Tibial nerve (tissue), 4 donors: ENCODE measurements around the gene TOX2.

ENCODE experiments used
- CTCF ChIP-seq, 5 experiments: fragments of 200-600 bp in 3 of 5; fragments of 450-650 bp in 2 of 5; sonication (generic) in 3 of 5; IDR thresholded peaks; one replicate each; pipeline ENCODE4 v1.5.1; 2016 to 2019; ENCODE audit warnings: antibody characterized with exemption in 5 of 5, mild to moderate bottlenecking in 3 of 5, moderate library complexity in 2 of 5
- EP300 ChIP-seq, 2 donors: sonication (generic); formaldehyde crosslinking; IDR thresholded peaks; one replicate each; pipeline ENCODE4 v1.6.1; 2017; ENCODE audit warnings: antibody characterized with exemption in 2 of 2, mild to moderate bottlenecking in 1 of 2
- POLR2A ChIP-seq, 2 donors: fragments of 450-650 bp; IDR thresholded peaks; one replicate each; pipeline ENCODE4 v1.6.1; 2017; ENCODE audit warnings: antibody characterized with exemption in 2 of 2, mild to moderate bottlenecking in 2 of 2, moderate library complexity in 2 of 2

- TF ChIP-seq CTCF (IDR thresholded peaks at IDR 0.05) = no peak
- TF ChIP-seq POLR2A (IDR thresholded peaks at IDR 0.05) = no peak
- no peak for TF ChIP-seq EP300 (IDR thresholded peaks at IDR 0.05)
These were observed 22.2 kb downstream of the TOX2 start for GRCh38 chr20:43936805-43937204.
